ENCODE measurements around the gene FHOD3. TPM values are rescaled to one million over a fixed set of nuclear protein-coding genes. Genes with fewer than 3 reads are reported as not detected.

Gene FHOD3
- total and polyA plus RNA-seq, 11 donors, result 109 to 532 (median 262) TPM

DNA sequence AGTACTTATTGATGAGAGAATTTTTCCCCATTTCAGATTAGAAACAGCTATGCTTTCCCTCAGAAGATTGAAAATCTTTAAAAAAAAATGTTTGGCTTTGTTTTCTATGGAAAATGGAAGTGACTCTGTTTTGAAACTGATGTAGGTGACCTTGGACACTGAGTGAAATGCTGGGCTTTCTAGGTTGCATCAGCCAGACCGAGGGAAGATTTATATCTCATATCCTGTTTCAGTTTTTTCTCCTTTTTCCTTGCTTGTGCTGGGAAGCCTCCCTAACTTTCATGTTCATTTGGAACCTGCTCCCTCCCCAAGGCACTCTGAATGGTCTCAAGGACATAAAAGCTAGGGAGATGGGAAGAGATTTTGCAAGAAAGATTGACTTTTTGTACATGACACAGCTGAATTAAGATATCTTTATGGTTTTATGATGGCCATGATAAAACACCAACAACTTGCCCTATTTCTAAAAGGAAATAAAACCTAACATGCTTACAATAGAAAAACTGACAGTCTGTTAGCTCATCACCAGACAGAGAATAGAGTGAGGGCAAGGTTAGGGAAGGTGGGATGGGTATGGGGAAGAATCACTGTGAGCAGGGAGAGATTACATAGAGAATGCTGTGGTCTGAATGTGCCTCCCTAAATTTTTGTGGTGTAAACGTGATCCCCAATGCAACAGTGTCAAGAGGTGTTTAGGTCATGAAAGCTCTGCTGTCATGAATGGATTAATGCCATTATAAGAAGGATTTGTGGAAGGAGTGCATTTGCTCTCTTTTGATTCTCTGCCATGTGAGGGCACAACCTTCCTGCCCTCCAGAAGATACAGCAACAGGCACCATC lies 281.6 kb downstream of the FHOD3 start:
- ATAC-seq, result no peak

DNA sequence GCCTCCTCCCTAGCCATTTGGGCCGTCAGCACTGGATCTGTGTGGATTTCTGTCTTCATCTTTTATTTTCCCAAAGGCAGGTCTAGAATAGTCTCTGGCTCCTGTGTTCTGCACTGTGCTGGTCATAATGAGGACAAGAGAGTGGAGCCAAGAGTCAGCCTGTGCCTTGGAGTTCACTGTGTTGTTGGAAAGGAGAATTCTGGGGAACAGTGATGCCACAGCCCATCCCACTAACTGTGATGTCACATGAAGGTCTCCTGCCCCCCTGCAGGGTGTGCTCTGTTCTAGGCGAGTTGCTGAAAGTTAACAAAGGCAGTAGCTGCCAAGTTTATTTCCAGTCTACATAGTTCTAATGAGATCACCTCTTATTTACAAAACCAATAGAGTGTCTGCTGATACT lies 282.8 kb downstream of the FHOD3 start:
- intact Hi-C loops (cut with DNase I), result loop anchor here in 2 of 10 donors (5.0 kb wide), 2 partner anchors 77 to 283 kb away; partner anchors contain the start of gene FHOD3 (in 1 of the 2)

More for the DNA sequence above, 281.6 kb downstream of the FHOD3 start:
- H3K36me3 ChIP-seq, result peaks cover 0 to 7% (median 0%) of the 10 kb centered on the region in 9 donors
- H3K4me1 ChIP-seq, result peaks cover 0 to 30% (median 10%) of the 10 kb centered on the region in 12 donors
- intact Hi-C loops (cut with DNase I), result loop anchor here in 5 of 10 donors (10.0 kb wide), 5 partner anchors 184 to 484 kb away; partner anchors contain the start of genes FHOD3 (in 1 of the 5) and MOCOS (in 1 of the 5)
- H3K9me3 ChIP-seq, result no peaks in the 10 kb centered on the region
- no peak overlapping the region for H3K4me3 ChIP-seq
- no peak for DNase-seq
- H3K27me3 ChIP-seq, result no peaks in the 10 kb centered on the region
- no peak for TF ChIP-seq POLR2A (IDR thresholded peaks at IDR 0.05)
- TF ChIP-seq, protein P1, sequence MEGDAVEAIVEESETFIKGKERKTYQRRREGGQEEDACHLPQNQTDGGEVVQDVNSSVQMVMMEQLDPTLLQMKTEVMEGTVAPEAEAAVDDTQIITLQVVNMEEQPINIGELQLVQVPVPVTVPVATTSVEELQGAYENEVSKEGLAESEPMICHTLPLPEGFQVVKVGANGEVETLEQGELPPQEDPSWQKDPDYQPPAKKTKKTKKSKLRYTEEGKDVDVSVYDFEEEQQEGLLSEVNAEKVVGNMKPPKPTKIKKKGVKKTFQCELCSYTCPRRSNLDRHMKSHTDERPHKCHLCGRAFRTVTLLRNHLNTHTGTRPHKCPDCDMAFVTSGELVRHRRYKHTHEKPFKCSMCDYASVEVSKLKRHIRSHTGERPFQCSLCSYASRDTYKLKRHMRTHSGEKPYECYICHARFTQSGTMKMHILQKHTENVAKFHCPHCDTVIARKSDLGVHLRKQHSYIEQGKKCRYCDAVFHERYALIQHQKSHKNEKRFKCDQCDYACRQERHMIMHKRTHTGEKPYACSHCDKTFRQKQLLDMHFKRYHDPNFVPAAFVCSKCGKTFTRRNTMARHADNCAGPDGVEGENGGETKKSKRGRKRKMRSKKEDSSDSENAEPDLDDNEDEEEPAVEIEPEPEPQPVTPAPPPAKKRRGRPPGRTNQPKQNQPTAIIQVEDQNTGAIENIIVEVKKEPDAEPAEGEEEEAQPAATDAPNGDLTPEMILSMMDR (IDR thresholded peaks at IDR 0.05), result no peak
- 62 to 68% (median 65%) methylated on average over 2 of the region's 2 CpGs for WGBS, 4 donors
- peak overlapping the region in 7 of 12 donors; percentile 34 to 87 (median 79) for H3K27ac ChIP-seq

DNA sequence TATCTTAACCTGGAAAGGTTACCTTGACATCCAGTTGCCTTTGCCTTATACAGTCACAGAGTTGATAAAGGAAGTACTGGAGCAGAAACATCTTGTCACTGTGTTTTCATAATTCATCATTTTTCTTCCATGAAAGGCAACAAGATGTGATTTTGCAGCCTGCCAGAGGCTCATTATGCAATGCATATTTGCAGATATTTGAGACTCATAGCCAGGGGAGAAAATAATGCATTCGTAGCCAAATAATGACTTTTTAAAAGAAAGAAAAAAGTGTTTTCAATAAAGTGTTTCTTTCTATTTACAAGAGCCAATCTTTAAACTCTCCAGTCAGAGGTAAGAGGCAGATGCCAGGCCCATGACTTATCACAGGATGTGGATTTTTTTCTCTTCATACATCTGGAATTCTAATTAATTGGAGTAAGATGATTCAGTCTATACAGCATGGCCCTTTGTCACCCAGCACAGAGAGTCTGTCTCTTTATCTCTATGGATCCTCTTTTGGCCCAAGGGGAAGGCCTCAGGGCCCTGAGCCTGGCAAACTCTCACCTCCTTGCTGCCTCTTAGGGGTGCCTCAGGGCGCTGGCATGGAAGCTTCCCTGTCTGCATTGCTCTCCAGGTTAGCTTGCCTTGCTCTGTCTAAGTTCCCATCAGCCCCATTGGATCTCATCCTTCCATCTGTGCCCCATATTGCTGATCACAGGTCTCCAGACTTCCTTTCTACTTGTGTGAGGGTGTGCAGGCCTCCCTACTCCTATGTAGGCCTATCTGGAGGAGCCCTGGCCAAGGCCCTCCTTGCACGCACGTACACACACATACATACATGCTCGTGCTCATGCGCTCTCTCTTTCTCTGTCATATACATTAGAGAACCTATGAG lies 283.6 kb downstream of the FHOD3 start:
- TF ChIP-seq, protein P1 (IDR thresholded peaks at IDR 0.05), result no peak
- no peak for TF ChIP-seq POLR2A (IDR thresholded peaks at IDR 0.05)
- peak in 1 of 4 donors; percentile 13 for ATAC-seq
- DNase-seq, result no peak
- intact Hi-C loops (cut with DNase I), result loop anchor here in 2 of 10 donors (5.0 kb wide), 2 partner anchors 76 to 284 kb away; partner anchors contain the start of gene FHOD3 (in 1 of the 2)
- H3K27me3 ChIP-seq, result no peaks in the 10 kb centered on the region
- H3K4me1 ChIP-seq, result peaks cover 0 to 37% (median 10%) of the 10 kb centered on the region in 12 donors
- peak overlapping the region in 11 of 12 donors; percentile 42 to 92 (median 69) for H3K27ac ChIP-seq
- 81 to 90% (median 86%) methylated on average over 6 of the region's 6 CpGs for WGBS, 4 donors
- peaks cover 0 to 7% (median 0%) of the 10 kb centered on the region in 9 donors for H3K36me3 ChIP-seq
- no peak overlapping the region for H3K4me3 ChIP-seq
- H3K9me3 ChIP-seq, result no peaks in the 10 kb centered on the region

More for the DNA sequence above, 282.8 kb downstream of the FHOD3 start:
- H3K9me3 ChIP-seq, result no peaks in the 10 kb centered on the region
- DNase-seq, result peak in 4 of 5 donors; percentile 38 to 65 (median 44)
- H3K27ac ChIP-seq, result peak overlapping the region in 10 of 12 donors; percentile 50 to 92 (median 74)
- peaks cover 0 to 30% (median 10%) of the 10 kb centered on the region in 12 donors for H3K4me1 ChIP-seq
- 35 to 47% (median 42%) methylated on average over 2 of the region's 2 CpGs for WGBS, 4 donors
- peak; percentile 89 to 93 (median 92) for ATAC-seq
- H3K27me3 ChIP-seq, result no peaks in the 10 kb centered on the region
- H3K4me3 ChIP-seq, result no peak overlapping the region
- TF ChIP-seq, protein P1 (IDR thresholded peaks at IDR 0.05), result peak in 4 of 12 donors; percentile 6 to 39 (median 16)
- no peak for TF ChIP-seq POLR2A (IDR thresholded peaks at IDR 0.05)
- peaks cover 0 to 7% (median 0%) of the 10 kb centered on the region in 9 donors for H3K36me3 ChIP-seq
